Measurements from ENCODE around the gene PAQR5.
A peak's percentile ranks its signal among the peaks of the same experiment; 100 is the strongest.
"Not testable (repeated sequence)": the region's sequence is repeated elsewhere in the genome, so short reads cannot be mapped to it uniquely, and the experiment has no call there.

The PAQR5 gene, protein sequence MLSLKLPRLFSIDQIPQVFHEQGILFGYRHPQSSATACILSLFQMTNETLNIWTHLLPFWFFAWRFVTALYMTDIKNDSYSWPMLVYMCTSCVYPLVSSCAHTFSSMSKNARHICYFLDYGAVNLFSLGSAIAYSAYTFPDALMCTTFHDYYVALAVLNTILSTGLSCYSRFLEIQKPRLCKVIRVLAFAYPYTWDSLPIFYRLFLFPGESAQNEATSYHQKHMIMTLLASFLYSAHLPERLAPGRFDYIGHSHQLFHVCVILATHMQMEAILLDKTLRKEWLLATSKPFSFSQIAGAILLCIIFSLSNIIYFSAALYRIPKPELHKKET

DNA sequence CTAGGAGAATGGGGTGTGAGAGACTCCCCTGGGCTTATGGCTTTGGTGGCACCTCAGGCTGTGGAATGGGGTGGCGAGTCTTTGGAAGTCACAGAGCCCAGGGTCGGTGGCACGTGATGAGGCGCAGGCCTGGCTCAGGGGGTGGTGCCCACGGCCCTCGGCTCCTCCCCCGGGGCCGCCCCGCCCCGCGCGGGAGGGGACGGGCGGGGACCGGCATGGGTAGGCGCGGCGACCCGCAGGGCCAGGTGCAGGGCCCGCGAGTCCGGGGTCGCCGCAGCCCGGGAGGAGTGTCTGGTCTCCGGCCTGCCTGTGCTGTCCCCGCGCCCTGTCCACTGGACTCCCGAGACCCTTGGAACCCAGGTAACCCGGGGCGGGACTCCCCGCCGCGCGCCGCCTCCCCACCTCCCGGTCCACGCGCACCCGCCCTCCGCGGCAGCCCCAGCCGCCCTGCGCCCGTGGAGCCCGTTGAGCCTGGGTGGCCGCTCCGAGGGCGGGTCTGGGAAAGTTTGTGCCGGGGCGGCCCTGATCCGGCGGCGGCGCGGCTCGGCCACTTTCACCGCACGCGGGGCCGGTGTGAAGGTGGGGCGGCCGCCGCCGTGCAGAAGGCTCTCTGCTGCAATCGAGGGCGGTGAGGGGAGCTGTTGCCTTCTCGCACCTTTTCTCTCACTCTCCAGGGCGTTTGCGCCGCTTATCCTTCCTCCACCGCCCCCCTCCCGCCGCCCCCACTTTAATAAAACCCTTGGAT is at the start of gene PAQR5:
Gene PAQR5 (plus strand): TSS at position 216 of the 745 bp plus-strand sequence. CDS start 61,169 bp downstream, outside the sequence.
- DNase-seq = no peak

DNA sequence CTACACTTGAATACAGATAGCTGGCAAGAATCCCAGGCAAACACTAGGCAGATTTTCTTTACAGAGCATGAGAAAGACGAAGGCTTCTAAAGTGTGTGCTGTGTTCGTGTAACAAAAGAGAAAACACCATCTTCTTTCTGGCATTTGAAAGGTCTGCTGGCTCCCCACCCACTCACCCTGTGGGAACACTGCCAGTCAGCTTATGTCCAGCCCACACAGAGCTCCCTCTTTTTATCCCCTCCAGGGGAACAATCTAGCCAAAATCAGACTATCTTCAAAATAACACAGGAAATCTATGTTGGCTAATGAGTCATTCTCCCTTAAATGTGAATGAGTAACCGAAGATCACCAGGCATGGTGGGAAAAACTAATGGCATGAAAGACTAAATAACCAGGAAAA is 45.6 kb upstream of the PAQR5 start:
- DNase-seq = no peak

DNA sequence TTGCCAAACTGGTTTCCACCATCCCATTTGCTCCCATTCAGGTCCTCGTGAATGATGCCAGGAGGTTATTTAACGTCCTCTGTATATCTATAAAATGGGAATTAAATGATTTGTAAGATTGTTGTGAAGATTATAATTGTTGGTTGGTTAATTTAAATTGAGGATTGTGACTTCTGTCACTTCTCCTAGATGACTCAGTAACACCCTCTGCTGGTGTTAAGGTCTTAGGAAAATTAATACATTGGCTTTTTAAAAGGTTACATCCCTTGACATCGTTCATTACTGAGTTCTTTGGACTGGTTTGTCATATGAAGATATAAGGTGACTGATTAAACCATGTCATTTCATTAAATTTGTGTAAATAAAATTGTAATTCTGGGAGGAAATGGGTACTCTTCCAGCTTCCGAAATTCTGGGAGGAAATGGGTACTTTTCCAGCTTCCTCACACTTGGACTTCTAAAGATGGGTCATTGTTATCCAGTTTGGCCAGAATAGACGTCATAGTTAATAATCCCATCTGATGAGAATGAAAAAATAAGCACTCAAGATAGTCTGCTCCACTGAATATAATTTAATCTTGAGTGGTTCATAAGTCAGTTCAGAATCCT is 33.3 kb upstream of the PAQR5 start:
- DNase-seq = peak in 1 of 2 donors; percentile 24

DNA sequence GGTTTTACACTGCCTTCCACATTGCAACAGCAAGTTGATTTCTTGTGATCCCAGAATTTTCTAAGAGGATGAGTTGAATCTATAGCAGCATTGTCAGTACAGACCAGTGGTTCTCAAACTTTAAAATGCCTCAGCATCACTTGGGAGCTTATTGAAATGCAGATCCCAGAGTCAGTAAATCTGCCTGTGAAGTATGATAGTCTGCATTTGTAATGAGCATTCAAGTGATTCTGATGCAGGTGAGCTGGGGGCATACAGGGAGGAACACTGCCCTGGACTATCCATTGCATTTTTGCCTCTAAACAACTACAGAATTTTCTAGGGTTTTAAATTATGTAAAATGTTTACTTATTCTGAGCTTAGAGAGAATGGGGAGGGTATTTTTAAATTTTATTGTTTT is 27.5 kb upstream of the PAQR5 start:
- DNase-seq = no peak

DNA sequence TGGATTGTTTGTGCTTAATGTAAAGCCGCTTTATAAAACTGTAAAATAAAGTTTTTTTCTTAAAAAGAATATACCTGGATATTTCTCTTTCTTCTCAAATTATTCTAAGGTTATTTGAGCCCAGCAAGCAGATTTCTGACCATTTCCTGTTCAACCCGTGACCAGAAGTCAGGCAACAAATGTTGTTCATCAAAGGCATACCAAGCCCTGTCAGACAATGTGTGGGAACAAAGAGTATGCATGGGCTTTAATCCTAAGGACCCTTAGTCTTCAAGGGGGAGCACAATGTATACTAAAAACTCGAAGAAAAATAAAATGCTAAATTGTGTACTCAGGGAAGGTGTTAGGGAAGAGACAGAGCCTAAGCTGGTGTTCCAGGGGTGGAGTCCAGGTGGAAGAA is 26.6 kb upstream of the PAQR5 start:
- DNase-seq = no peak

DNA sequence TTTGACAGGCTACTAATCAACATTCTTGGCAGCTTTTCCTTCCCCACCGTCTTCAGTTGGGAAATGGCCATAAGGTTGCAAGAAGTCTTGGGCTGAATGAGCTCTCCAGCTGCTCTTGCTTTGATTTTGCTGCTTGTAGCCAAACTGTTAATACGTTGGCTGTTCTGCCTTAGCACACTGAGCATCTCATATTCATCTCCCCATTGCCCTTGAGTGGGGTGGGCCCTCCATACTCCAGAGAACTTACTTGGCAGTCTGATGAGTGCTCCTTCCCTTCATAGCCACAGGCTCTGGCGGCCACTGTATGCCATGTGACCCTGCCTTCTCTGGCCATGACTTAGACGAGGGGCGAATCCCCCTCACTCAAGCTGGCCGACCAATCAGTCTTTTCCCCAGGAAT is 25.8 kb upstream of the PAQR5 start:
- no peak for DNase-seq

DNA sequence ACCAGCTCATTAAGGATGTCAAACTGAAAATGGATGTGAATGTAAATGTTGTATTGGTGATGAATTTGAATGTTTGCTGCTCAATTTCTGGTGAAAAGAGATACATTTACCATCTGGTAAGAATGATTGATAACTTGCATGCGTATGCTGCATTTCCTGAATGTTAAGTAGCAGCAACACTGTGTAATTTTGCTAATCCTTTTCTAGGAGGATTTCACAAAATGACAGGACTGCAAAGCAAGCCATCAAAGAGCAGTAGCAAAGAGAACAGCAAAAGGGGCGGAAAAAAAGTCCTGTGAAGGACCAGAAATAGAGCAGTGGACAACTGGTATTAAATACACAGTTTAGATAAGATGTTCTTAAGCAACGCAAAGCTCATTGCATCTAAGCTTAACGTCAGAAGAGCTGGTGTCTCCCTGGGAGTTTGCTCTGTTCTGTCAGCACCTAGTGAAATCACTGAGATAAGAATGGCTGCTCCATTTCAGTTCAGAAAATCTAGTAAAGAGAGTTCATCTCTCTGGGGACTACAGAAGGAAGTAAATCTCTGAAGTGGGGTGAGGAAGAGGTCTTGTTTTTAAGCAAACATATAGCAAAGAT is 23.5 kb upstream of the PAQR5 start:
- no peak for DNase-seq

DNA sequence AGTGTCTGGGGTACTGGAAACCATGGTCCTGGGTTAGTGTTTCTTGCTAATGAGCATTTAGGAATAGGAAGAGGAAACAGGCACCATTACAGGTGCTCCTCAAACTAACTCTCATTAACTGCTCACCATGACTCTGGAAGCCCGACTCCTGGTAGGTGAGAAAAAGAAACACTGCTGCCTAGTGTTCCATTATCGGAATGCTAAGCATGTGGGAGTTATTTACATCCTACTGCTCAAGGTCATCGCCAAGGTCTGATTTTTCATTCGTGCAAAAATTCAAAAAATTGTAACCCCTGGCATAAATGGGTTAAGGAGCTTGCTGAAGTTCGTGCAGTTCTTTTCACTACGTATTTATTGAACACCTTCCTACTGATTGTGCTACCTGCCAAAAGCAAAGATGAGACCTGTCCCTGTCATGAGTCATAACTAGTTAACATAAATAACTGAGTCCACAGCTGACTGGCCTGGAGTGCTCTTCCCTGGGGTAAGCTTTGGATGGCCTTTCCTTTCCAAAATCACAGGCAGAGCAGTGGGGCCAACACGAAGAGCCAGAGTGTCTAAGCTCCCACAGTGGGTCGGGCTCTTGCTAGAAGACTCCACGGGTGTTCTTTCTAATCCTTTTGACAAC is 22.7 kb upstream of the PAQR5 start:
- no peak for DNase-seq

DNA sequence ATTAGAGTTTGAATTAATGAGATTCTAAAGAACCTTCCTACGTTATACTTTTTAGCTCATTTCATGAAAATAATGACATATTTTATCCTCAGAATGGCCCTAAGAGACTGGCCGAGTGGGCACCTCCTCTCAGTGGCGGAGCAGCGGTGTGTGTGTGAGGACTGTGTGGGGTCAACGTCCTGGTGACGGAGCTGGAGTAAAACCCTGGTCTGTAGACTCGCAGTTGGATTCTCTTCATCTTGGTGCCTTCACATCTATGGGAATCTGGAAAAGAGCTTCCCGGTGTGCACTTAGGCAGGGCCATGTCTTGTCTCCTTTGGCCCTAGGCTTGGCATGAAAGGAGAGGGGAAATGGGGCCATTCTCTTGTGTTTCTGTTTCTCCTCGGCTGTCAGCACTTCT is 21.4 kb upstream of the PAQR5 start:
- no peak for DNase-seq

DNA sequence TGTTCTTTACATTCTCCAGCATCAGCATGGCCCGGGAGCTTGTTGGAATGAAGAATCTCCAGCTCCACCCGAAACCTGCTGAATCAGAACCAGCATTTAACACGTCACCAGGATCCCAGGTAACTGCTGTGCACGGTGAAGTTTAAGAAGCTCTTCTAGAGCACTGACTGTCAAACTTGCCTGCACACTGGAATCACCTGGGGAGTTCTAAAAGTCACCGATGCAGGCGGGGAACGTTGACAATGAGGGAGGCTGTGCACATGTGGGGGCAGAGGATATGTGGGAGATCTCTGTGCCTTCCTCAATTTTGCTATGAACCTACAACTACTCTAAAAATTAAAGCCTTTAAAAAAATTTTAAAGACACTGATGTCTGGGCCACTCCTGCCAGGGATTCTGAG is 19.1 kb upstream of the PAQR5 start:
- no peak for DNase-seq

DNA sequence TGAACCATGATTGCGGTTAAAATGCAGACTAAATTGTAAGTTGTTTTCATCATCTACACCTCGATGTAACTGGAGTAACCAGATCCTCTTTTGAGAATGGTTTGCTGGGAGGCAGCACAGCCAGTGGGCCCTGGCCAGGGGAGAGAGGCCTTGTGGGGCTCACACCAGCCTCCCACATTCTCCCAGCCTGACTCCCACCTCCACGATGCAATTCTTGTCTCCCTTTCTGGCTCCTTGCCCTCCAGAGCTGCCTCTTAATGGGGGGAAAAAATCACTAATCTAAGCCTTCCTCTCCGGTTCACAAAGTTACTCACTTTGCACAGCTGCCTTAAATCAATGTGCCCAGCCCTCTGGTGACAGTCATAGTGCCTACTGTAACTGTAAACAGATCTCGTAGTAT is 17.9 kb upstream of the PAQR5 start:
- no peak for DNase-seq

DNA sequence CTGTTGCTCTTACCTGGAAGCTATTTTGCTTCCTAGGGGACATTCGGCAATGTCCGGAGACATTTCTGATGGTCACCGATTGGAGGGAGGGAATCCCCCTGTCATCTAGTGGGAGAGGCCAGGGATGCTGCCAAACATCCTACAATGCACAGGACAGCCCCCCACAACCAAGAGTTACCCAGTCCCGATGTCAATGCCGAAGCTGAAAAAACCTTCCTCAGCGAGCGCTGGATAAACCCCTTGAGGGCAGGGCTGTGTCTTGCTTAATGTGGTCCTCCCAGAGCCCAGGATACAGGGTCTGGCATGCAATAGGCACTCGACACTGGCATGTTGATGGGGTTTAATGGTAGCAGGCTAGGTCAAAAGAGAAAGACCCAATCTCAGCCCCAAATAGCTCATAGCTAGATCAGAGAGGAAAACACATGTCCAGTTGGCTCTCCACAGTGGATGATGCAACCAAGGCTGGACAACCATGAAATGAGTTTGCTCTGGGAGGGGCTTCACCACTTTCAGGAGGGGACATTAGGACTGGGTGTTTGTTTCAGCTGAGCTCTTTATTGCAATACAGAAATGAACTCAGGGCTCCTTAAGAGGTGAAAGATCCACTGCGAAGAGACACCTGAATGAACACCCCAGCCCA is 16.5 kb upstream of the PAQR5 start:
- no peak for DNase-seq

DNA sequence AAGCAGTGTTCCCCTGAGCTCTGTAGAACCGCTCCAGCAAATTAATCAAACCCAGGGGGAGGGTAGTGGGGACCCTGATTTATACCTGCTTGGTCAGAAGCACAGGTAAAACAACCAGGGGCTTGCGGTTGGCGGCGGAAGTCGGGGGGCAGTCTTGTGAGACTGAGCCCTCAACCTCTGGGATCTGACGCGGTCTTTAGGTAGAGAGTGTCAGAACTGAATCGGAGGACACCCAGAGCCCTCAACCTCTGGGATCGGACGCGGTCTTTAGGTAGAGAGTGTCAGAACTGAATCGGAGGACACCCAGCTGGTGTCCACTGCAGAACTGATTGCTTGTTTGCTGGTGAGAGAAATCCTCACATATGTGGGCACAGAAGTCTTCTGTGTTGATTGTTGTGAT is 12.9 kb upstream of the PAQR5 start:
- no peak for DNase-seq

DNA sequence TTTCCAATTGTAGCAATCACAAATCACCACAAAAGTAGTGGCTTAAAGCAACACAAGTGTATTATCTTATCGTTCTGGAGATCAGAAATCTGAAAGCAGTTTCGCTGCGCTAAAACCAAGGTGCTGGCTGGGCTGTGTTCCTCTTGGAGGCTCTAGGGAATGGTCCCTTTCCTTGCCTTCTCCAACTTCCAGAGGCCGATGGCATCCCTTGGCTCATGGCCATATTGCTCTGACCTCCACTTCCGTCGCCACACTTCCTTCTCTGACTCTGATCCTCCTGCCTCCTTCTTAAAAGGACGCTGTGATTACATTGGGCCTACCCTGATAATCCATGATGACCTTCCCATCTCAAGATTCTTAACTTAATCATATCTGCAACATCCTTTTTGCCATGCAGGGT is 10.7 kb upstream of the PAQR5 start:
- no peak for DNase-seq

DNA sequence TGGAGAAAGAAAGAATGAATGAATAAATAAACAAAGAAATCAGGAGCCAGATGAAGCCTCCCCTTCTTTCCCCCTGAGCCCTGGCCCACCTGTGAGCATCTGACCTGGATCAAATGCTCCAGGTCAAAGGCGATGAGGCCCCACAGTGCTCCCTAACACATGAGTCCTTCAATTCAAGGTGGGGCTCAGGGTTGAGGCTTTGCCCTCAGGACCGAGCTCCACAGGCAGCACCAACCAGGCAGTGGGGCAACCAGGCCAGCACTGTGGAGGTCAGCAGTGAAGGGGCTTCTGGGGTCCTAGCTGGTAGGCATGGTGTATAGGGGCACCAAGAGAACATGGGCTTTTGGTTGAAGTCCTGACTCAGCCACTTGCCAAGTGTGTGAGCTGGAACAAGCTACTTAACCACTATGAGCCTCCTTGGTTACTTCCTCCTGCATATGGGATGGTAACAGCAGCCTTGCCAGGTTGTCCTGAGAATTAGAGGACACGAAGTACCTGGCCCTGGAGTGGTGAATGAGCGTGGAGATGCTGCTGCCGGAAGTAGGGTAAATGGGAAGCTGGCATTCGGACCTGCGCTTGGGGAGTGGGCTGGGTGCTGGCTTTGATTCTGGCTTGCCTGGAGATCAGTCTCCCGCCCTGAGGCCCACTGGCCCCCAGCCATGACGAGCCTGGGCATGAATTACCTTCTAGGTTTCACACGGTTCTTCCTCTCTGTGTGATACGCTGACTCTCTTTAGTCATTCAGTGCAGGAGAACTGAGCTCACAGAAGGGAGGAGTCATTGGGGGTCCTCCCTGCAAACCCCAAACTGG is 10.0 kb upstream of the PAQR5 start:
- DNase-seq = no peak

DNA sequence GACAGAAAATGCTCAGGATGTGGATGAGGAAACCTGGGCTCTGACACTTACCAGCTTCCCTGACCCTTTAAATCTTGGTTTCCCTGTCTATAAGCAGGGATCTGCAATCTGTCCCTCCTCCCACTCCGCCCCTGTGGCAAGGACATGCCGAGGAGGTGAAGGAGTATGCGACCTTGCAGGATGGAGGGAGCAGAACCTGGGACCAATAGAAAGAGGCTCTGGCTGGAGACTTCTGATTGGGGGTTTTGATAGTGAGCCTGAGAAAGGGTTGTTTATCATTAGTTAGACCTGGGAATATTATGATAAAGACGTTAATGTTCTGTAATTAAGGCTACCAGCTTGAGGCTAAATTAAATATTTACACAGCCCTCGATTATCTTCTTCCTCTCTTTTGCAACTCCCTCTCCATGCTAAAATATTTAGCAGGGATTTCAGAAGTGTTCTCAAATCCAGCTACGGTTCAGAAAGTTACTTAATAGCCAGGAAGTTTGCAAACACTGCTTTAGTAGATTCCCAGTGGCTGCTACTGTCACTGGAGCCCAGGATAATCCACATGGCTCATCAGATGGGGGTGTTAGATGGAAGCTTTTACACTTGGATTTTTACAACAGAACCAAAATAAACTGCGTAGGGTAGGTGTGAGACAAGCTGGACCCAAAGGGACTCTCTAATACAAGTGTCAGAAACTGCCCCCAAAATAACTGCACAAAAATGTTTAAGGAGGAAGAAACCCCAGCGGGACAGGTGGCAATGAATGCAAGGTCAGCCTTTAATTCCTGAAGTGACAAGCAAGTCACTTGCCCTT is 9.2 kb upstream of the PAQR5 start:
- no peak for DNase-seq

DNA sequence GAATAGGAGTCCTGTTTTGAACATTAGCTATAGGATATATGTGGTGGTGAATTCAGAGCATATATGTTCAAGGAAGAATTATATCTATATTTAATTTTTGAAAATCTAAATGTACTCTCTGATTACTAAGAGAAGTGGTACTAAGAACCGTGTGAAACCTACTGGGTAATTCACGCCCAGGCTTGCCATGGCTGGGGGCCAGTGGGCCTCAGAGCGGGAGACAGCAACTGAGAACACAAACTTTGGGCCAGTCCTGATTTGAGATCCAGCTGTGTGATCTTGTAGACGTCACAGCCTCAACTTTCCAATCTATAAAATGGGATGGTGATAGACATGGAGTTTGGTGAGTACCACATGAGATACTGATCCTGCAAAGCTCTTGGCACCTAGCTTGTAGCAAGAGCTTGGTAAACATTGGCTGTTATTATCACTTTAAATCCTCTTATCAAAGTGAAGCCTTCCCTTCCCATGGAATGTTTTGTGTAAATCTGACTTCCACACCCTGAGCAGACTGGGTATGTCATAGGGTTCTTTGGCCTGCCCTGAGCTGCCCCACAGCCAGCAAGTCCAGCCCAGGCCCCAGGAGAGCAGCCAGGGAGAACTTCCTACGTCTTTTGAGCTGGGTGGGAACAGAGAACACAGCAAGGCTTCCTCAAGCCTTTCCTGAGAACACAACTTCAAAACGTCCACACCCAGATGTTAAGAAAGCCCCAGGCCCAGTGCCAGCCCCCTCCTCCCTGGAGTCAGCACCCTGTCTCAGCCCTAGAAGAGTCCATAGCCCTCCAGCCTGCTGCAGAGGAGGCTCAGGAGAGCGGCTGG is 8.2 kb upstream of the PAQR5 start:
- DNase-seq = no peak

DNA sequence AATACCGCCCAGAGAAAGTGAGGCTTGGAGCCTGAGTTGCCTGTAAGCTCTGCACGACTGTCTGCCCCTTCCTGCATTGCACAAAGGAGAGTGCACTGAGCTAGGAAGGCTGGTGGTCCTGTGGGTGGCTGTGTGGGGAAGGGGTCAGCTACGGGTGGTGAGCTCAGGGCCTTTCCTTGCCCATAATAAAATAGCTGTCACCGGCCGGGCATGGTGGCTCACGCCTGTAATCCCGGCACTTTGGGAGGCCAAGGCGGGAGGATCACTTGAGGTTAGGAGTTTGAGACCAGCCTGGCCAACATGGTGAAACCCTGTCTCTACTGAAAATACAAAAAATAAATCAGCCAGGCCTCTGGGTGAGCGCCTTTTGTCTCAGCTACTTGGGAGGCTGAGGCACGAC is 7.1 kb upstream of the PAQR5 start:
- not testable (repeated sequence) for DNase-seq

DNA sequence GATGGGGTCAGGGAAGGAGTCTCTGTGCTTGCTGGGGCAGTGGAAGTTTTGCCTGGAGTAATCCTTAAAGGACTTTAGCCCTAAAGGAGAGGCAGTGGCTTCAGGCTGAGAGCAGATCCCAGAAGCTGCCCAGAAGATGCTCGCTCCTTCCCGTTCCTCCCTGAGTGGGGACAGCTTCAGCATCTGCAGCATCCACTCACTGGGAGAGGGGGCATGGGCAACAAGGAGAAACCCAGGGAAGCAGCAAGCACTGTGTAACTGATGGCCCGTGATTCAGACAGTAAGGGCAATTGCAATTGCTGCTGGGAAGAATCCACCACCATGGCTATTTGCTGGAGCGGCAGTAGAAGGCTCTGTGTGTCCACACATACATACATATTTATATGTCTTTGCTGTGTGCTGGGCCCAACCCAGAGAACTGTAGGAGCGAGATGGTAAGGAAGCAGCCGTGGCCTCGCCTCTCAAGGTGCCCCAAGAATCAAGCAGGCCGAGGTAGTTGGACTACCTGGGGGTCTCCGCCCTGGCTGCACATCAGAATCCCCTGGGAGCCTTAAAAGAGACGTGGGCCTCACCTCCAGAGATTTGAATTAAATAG is 5.8 kb upstream of the PAQR5 start:
- no peak for DNase-seq

Data from hippocampal formation (tissue), 2 donors.